GM18907 (cell line): Measurements from ENCODE around the gene ABCF2.

ENCODE experiments used
- ATAC-seq: cut with Tn5 transposase; IDR thresholded peaks from one replicate; pipeline ENCODE4 v1.9.1; 2021; ENCODE audit warnings: mild to moderate bottlenecking, moderate library complexity; ENCODE audit not compliant: unreplicated experiment

The ABCF2 gene

DNA sequence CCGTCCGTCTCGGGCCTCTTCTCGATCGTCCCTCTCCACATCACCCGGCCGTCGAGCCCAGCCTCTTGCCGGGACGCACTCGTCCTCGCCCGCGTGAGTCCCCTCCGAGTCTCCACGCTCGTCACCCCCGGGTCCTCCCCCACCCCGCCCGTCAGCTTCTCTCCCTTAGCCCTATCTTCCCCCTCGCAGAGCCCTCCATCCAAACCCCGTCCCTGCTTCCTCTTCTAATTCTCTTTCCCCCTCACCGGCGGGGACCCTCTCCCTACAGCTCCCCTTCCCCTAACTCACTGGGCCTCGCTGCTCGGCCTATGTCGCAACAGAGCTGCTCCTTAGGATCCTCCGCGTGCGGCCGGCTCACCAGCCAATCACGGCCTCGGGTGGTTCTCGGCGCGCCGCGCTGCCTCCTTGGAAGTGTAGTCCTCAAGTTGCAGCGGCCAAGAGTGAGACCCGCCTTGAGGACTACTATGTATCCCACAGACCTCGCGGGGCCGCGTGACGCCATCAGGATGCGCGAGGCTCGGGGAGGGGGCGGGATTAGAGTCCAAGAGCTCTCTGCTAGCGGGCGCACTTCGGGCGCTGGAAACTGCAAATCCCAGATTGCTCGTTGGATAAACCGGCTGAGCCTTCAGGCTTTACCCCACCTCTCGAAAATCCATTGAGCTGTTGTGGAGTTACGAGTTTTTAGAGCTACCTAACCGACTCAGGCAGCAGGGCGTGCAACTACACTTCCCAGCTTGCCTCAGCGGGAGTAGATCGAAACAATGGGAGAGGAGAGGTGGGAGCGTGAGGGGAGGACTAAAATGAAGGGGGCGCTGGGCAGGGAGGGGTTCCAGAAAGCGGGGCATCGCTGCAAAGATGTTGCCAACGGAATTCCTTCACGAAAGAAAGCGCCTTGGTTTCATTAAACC lies at the start of gene ABCF2:
ABCF2 (minus strand) TSS at position 331 of the 908 bp plus-strand sequence. CDS start 747 bp downstream, outside the sequence.
- peak; percentile 99 for ATAC-seq

DNA sequence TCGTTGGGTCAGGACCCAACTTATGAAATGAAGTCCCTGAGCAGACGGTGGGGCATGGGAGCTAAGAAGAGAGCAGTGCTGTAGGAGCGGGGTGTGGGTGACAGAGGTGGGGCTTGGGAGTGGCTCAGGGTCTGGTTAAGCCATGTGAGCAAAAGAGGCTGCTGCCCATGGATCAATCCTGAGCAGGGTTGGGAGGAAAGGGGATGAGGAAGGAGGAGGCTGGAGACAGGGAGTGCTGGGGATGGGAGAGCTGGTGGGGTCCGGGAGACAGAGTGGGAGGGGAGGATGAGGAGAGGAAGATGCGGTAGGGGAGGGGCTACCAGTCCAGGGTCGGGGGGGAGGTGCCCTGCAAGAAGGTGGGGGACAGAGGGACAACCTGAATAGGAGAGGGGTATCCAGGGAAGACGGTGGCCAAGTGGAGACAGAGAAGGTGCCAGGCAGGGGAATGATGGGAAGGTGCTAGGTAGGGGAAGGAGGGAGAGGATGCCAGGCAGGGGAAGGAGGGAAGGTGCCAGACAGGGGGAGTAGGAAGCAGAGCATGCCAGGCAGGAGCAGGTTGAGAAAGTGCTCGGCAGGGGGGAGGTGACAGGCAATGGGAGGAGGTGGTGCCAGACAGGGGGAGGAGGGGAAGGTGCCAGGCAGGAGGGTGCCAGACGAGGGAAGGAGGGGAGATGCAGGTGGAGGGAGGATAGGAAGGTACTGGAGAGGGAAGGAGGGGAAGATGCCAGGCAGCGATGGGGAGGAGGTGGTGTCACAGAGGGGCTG lies 49.0 kb upstream of the ABCF2 start:
- ATAC-seq, result no peak

DNA sequence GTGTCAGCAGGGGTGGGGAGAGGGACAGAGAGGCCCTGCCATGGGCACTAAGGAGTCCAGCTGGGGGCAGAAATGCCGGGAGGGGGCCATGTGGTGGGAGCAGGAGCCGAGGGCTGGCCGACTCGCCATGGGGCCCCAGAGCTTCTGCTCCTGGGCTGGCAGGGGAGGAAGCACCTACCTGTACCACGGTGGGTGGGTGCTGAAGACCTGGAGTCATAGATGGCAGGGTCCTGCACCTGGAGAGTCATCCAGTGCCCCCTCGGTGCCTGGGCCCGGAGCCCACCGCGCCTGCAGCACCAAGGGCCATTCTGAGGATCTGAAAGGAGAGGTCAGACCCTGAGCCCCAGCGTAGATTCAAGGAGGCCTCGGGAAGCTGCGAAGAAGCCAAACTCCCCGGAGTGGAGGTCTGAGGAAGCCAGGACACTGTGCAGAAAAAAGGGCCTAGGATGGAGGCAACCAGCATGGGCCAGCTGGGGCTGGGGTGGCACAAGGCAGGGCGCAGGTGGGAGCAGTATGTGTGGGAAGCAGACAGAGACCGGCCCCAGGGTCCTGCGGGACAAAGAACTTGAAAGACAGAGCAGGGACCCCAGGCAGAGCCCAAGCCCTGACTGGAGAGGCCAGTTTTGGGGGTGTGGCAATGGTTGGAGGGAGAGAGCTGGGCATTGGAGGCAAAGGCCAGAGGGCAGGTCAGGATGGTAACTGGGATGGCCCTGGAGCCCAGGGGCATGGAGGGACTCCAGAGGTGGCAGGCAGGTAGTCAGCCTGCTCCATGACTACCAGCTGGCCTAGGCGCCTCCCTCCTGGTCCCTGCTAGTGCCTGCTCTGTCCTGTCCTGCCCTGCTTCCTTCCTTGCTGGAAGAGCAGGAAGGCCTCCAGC lies 48.2 kb upstream of the ABCF2 start:
- no peak for ATAC-seq

DNA sequence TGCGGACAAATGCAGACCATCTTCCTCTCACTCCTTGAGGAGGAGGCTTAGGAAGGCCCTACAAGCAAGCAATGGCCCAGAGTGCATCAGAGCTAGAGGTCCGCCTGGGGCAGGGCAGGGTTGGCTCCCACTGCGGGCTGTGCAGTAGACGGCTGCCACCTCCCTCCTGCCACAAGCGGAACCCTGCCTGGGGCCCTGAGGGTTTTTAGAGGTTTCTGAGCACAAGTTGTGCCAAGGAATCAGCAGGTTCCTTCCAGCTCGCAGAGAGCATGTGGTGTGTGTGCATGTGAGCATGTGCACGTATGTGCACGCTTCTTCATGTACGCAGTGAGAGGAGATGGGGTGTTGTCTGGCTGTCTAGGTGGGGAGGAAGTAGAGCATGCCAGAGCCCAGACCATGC lies 47.4 kb upstream of the ABCF2 start:
- ATAC-seq, result no peak

DNA sequence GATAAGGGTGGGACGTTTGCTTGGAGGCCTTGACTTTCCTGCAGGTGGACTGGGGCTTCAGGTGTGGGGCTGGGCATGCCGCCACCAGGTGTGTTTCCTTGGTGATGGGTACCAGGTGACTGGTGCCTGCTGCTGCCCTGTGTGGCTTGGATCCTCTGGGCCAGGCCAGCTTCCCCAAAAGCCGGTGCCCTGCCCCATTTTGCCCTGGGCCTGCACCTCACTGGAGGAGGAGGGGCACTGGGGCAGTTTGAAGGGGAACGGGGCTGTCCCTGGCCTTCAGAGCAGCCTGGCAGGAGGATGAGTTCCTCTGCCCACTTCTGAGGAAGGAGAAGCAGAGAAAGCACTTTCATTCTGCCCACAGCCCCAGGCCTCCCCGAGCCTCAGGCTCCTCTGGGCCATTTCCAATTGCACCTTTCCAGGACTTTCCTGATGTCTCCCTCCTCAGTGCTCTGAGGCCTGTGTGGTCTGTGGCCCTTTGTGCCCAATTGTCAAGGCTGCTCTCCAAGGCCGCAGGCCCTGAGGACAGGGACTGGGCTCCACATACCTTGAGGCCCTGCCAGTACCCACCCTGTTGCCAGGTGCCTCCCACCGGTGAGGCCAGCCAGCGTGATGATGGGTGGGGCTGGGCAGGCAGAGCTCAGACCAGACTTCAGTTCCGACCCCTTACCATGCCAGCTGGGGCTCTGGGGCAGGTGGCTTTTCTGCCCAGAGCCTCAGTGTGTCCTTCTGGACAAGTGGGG lies 46.8 kb upstream of the ABCF2 start:
- ATAC-seq, result no peak

DNA sequence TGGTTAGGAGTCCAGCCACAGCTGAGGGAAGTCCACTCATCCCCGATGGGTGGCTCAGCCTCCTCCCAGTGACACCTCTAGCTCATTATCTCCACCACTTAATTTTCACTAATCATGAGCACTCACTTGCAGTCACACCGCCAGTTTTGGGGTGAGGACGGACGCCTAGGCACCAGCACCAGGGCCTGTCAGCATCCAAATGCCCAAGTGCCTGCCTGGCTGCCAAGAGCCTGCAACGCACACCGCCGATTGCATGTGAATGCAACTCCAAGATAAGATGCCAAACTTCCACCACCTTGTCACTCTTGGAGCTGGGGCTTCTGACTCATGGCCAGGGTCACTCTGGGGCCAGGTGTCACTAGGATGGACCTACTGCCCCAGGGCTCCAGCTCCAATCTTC lies 45.9 kb upstream of the ABCF2 start:
- no peak for ATAC-seq

DNA sequence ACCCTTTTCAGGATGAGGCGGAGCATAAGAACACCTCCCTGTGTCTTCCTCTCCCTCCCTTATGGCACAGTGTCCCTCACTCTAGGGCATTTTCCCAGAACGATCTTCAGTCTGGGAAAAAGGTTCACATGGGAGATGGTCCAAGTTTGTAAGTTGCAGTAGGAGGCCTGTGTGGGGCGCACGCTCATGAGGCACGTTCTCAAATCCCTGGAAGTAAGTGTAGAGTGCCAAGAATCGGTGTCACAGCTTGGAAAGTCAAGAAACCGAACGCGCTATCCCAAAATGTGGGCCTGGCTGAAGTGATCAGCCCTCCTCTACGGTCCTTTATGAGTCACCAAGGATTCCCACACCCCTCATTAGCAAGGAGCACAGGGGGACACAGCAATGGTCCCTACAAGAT lies 45.4 kb upstream of the ABCF2 start:
- no peak for ATAC-seq

DNA sequence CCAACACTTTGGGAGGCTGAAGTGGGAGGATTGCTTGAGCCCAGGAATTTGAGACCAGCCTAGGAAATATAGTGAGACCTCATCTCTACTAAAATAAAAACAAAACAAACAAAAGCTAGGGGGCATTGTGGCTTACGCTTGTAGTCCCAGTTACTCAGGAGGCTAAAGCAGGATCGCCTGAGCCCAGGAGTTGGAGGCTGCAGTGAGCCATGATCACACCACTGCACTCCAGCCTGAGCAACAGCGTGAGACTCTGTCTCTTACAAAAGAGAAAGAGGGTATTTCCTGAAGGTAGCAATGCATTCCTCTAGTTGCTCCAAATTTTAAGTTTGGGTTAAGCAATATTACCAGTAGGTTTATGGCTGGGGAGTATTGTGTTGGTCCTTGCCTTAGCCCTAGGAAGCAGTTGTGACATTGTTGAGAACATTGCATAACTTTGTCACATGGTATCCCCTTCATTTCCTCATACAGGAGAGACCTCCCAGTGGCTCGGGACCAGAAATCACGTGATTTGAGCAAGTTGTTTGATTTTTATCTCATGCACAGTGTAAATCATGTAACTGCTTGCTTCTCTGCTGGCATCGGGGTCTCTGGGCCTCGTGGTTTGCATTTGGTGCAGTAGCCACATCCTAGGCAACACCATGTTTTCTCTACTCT lies 44.8 kb upstream of the ABCF2 start:
- no peak for ATAC-seq

DNA sequence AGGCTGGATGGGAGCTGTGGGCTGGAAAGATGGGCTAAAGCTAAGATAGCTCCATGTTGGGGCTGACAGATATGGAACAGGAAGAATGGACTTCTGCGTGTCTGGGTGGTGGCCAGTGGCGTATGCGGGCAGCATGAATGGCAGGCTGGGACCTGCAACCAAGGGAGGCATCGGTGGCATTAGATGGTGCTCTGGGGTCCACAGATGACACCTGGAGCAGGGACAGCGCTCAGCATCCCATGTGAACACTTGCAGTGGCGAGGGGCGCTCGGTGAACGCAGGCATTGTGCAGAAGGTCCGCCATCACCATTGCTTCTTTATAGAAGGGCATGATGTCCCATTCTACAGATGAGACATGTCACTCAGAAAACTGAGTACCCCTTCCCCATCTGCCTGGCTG lies 42.5 kb upstream of the ABCF2 start:
- no peak for ATAC-seq

DNA sequence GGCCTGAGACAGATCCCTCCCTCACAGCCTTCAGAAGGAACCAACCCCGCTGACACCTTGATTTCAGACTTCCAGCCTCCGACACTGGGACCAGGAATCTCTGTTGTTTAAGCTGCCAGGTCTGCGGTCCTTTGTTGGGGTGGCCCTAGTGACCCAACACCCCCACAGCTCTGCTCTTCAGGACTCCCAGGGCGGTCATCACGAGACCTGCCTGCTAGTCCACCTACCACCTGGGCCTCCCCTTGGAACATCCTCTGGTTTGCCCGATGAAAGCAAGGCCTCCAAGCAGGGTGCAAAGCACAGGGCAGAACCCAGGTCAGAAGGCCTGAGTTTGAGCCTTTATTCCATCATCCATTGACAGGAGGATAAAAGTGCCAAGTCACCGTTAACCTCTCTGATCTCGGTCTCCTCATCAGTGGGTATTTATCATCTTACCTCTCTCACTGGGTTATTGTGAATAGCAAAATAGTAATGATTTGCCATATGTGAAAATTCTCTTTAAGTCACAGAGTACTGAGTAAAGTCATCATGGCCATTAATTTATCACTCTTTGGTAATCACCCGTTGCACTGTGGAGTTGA lies 38.4 kb upstream of the ABCF2 start:
- ATAC-seq, result no peak

DNA sequence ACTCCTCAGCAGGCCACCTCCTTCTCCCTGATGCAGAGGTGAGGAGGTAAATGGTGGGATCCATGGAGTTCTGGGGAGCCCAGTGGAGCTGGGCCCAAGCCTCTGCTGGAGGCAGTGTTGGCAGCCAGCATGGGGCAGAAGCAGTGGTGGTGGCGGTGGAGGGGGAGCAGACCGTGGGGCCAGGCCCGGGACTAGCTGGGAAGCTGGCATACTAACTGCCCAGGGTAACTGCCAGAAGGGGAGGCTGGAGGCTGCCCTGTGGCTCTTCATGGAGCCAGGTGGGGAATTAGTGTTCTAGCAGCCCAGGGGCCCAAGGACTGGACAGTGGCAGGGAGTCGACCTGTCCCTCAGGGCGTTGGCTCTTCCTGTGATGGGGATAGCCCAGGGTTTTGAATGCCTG lies 37.6 kb upstream of the ABCF2 start:
- ATAC-seq, result no peak

DNA sequence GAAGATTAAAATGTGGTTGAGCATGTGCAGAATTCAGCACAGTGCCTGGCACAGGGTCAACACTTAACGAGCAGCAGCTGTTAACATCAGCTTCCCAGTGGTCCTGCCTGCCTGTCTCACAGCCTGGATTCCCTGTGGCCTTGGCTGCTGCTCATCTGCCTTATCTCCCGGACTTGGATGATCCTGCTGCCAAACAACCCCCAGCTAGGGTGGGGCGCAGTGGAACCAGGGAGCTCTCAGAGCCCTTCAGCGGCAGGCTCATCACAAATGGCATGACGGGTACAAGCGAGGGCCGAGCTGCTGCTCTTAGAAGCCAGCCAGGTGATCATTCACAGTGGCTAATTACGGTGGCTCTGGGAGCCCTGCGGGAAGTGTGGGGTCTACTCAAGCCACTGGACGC lies 34.5 kb upstream of the ABCF2 start:
- ATAC-seq, result no peak

DNA sequence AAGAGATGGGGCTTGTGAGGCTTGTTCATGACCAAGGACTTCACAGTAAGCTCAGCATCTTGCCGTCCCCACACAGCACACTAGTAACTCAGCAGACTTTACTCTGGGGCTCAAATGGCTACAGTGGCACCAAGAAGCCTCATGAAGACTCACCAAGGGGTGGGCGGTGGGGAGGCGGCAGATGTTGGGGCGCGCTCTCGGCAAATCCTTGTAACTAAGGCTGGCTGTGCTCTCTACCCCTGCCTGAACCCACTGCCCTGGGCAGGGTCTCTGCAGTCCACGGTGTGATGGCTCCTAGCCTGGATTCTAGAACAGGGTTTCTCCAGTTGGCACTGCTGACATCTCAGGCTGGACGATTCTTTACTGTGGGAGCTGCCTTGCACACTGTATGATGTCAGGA lies 33.9 kb upstream of the ABCF2 start:
- ATAC-seq, result no peak

DNA sequence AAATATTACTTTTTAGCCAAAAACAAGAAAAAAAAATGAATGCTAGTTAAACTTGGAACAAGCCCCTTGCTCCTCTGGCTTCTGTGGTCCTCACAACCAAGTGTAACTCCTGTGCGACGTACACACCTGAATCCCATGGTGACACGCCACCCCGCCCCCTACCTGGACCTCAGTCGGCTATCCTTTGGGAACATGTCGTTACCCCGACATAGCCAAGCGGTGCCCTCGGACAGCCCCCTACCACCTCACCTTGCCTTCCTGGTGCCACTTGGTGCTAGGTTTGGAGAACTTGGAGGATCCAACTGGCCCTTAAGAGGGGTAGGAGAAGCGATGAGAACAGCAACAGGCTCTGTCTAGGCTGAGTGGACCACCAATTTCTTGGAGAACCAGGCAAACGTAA lies 33.5 kb upstream of the ABCF2 start:
- ATAC-seq, result no peak

DNA sequence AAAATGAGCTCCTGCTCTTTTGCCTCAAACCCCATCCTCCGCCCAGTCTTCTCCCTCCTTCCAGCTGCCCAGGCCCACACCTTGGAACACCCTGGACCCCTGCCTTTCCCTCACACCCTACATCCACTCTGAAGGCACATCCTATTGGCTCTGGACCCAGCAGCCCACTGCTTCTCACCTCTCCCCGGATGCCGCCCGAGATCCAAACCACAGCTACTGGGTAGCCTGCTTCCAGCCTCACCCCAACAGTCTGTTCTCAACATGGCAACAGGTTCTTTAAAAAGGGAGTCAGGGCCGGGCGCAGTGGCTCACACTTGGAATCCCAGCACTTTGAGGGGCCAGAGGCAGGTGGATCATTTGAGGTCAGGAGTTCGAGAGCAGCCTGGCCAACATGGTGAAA lies 31.0 kb upstream of the ABCF2 start:
- ATAC-seq, result no peak

DNA sequence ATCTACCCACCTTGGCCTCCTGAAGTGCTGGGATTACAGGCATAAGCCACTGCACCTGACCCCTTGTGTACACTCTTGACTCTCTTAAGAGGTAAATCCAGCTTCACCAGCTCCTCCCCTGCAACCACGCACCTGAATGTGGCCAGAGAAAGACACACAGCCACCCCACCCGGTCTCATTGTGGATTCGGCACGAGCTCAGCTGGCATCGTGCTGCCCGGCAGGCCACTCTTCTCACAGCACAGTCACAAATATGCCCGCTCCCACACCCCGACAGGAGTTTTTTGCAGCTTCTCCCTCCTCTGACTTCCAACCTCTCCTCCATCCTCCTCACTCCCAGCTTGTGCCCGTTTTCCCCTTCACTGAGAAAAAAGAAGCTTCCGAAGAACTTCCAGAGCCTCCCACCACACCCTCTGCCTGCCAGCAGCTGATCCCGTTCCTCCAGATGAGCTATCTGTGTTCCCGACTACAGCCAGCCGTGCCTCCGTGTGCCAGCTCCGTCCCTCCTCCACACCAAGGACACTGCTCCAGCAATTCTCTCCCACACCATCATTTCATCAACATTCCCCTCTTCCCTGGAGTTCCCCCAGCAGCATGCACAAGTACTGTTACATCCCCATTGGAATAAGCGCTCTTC lies 29.5 kb upstream of the ABCF2 start:
- no peak for ATAC-seq

DNA sequence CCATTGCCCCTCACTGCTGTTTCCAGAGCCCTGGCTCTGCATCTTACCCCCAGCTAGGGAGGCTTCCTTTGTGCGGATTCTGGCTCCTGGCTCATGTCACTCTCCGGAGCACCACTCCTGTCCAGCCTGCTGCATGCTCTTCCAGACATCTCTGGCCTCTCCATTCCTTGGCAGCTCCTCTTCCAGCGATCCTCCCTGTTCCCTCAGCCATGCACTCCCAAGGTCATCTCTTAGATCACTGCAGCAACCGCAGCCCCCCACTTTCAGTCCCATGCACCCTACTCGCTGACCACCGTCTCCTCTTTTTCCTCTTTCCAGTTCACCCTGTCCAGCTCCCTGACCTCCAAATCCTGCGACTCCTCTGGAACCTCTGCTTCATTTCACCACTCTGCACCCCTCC lies 28.4 kb upstream of the ABCF2 start:
- ATAC-seq, result no peak

DNA sequence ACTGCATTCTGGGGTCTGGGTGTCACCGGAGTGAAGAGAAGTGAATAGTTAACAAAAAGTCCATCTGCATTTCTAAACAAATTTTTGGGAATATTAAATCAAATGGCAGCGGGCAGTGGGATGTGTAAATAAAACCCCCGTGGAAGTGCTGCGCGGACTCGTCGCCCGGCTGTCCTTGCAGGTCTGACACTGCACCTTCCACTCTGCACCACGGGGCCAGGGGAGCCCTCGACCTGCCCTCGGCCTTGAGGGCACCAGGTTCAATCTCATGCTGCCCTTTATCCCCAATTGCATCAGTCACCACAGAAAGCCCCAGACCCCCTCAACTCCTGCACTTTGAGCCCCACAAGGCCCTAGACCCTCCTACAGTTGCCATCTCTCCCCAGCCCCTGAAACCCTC lies 27.8 kb upstream of the ABCF2 start:
- ATAC-seq, result no peak

DNA sequence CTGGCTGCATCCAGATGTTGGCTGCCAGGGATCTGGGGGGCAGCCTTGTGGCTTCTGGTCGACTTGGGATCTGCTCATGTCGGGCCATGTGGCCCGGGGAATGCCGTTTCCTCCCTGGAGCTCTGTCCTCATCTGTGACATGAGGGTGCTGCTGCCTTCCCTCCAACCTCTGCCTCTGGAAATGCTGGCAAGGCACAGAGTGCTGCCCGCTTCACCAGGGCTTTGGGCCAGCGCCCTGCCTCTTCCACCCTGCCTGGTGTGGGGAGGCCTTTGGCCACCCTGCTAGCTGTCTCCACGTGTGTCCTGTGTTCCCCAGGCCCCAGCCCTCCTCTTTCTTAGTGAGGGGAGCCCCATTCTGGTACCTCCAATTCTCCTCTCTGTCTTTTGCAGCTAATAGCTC lies 27.3 kb upstream of the ABCF2 start:
- no peak for ATAC-seq
